Prostate gland (tissue), 2 donors: ENCODE results near the gene SURF1.

ENCODE experiments used
- CTCF ChIP-seq, 4 experiments: fragments of 200-600 bp in 2 of 4; fragments of 450-650 bp in 2 of 4; sonication (generic) in 2 of 4; IDR thresholded peaks; 1 replicate in 3 of 4; 2 replicates in 1 of 4; pipeline ENCODE4 v1.5.1; 2016 to 2019; ENCODE audit warnings: antibody characterized with exemption in 4 of 4, mild to moderate bottlenecking in 2 of 4, moderate library complexity in 2 of 4
- POLR2A ChIP-seq: fragments of 450-650 bp; IDR thresholded peaks from one replicate; pipeline ENCODE4 v1.6.1; 2016; ENCODE audit warnings: antibody characterized with exemption, mild to moderate bottlenecking
- POLR2AphosphoS5 ChIP-seq: sonication (generic); formaldehyde crosslinking; IDR thresholded peaks from one replicate; pipeline ENCODE4 v1.6.1; 2017; ENCODE audit warnings: antibody characterized with exemption

DNA sequence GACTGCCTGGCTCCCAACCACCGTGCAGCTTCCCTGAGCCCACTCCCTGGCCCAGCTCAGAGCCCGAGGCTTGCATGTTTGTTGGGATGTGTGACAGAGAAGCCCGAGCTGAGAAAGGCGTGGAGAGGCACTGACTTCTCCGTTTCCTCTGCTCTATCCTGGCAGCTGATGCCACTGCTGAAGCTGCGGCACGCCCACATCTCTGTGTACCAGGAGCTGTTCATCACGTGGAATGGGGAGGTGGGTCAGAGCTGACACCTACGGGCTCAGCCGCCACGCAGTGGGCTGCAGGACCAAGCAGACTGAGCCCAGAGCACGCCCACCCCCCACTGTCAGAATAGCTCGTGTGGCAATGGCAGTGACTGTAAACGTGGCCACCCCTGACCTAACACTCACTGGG, 29.2 kb upstream of the SURF1 start:
- no peak for TF ChIP-seq POLR2AphosphoS5
- no peak for TF ChIP-seq CTCF (IDR thresholded peaks at IDR 0.05)
- TF ChIP-seq POLR2A = no peak
